Measurements from ENCODE around the gene RGPD8.

Gene RGPD8

DNA sequence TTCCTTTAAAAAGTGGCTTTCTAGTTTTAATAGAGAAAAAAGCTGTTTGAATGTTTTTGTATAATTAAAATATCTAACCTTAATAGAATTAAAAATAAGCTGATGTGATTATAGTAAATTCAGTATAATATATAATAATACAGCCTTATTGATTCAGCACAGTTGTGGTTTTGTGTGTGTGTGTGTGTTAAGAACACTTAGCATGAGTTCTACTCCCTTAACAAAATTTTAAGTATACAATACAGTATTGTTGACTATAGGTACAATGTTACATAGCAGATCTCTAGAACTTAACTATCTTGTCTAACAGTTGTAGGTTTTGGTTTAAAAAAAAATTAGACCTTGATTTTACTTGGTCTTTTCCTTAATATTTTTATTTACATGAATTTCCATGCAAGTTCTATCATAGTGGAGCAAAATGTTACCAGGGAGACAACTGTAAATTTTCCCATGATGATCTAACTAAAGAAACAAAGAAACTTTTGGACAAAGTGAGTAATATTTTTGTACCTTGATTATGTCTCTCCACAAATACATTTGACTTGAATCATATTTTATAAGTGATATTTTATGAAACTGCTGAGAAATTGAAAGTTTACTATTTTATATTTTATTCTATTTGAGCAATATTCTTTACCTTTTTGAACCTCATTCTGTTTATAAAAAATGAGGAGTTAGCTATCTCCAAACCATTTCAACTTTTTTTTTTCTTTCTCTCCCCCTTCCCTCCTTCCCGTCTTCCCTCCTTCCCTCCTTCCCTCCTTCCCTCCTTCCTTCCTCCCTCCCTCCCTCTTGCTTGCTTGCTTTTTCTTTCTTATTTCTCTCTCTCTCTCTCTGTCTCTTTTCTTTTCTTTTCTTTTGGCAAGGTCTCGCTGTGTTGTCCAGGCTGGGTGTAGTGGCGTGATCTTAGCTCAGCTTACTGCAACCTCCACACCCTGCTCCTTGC, 111.8 kb downstream of the RGPD8 start:
- no peak for DNase-seq
